ENCODE measurements around the gene FASN.
"Not testable (repeated sequence)": the region's sequence is repeated elsewhere in the genome, so short reads cannot be mapped to it uniquely, and the experiment has no call there.

The FASN gene

GRCh38 chr17:82098169-82098938 is at the start of gene FASN:
Gene FASN (minus strand): TSS chr17:82098236. CDS start chr17:82096445, 1,791 bp downstream.
- DNase-seq: peak; percentile 91

DNA sequence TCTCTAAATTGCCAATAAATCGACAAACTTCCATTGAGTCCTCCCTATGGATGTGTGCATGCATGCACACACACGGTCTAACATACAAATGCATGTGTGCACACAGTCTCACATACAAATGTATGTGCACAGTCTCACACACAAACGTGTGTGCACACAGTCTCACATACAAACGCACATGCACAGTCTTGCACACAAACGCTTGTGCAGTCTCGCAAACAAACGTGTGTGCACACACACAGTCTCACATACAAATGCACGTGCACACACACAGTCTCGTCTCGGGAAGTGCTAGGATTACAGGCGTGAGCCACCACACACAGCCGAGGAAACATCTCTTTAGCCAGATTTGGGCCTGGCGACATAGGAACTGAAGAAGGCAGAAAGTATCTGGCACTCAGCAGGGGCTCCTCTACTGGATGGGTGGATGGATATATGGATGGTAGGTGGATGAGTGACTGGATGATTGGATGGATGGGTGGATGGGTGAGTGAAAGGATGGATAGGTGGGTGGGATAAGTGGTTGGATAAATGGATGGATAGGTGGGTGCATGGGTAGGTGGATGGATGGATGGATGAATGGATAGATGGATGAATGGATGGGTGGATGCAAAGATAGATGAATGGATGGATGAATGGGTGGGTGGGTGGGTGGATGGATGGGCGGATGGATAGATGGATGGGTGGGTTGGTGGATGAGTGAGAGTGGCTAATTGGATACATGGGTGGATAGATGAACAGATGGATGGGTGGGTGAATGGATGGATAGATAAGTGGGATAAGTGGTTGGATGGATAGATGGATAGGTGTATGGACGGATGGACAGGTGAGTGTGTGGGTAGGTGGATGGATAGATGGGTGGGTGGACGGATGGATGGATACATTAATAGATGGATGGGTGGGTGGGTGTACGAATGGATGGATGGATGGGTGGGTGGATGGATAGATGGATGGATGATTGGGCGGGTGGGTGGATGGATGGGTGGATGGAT is 48.9 kb upstream of the FASN start:
- DNase-seq: no peak

DNA sequence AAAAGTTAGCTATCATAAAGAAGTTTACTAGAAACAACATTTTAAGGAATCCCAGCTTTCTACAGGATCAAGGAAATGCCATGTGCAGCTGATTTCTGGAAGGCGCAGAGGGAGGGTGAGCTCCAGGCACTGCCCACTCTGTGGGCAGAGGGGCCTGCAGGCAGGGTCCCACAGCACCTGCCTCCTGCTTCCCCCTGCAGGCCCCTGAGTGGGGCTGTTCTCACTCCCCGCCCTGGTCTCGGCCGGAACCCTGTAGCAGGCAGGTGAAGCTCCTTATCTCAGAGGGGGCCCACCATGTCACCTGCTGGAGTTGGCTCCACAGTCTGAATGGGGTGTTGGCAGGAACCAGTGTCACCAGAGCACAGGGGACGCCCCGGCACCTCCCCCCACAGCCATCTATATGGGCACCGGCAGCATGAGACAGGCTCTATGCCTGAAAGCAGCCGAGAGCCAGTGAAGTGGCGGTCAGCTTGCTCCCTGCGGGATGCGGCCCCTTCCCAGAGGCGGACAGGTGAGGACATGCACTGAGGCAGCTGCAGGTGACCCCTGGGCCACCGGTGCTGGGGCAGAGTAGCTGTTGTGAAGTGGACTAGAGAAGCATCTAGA is 47.6 kb upstream of the FASN start:
- DNase-seq: no peak

DNA sequence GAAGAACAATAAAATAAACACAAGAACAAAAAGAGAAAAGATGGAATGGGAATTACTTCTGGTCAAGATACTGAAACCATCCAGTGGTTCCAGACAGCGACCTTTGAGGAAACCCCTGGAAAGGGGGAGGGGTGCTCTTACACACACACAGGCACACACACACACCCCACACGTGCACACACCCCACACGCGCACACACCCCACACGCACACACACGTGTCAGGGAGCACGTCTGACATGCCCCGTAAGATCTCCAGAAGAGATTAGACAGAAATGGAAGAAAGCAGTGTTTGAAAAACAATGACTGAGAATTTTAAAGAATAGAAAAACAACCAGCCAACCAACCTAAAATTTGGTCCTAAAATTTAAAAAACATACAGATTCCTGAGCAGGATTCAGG is 45.3 kb upstream of the FASN start:
- no peak for DNase-seq

DNA sequence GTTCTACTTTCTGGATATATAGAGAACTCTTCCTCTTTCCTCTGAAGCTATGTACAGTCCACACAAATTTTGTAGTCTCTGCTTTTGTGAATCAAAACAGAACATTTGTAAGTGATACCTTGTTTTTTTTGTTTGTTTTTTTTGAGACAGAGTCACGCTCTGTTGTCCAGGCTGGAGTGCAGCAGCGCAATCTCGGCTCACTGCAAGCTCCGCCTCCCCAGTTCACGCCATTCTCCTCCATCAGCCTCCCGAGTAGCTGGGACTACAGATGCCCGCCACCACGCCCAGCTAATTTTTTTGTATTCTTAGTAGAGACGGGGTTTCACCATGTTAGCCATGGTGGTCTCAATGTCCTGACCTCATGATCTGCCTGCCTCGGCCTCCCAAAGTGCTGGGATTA is 41.9 kb upstream of the FASN start:
- not testable (repeated sequence) for DNase-seq

- no peak for DNase-seq
Measured at GRCh38 chr17:82138511-82138992, 40.5 kb upstream of the FASN start.

GRCh38 chr17:82134101-82134500 is 36.1 kb upstream of the FASN start:
- peak; percentile 39 for DNase-seq

DNA sequence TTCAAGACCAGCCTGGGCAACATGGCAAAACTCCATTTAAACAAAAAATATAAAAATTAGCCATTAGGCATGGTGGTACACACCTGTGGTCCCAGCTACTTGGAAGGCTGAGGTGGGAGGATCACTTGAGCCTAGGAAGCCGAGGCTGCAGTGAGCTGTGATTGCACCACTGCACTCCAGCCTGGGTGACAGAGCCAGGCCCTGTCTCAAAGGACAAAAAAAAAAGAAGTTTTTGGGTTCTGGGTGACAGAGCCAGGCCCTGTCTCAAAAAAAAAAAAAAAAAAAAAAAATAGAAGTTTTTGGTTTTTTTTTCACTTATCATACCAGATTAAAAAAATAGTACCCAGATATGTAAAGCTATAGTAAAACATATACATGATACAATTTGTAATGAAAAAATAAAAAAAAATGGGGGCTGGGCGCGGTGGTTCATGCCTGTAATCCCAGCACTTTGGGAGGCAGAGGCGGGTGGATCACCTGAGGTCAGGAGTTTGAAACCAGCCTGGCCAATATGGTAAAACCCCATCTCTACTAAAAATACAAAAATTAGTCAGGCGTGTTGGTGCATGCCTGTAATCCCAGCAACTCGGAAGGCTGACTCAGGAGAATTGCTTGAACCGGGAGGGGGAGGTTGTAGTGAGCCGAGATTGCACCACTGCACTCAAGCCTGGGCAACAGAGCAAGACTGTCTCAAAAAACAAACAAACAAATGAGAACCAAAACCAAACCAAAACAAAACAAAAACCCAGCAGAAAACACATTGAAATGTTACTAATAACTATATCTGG is 35.3 kb upstream of the FASN start:
- DNase-seq: peak; percentile 18

GRCh38 chr17:82129095-82129494 is 31.1 kb upstream of the FASN start:
- no peak for DNase-seq

GRCh38 chr17:82128287-82128686 is 30.3 kb upstream of the FASN start:
- no peak for DNase-seq

DNA sequence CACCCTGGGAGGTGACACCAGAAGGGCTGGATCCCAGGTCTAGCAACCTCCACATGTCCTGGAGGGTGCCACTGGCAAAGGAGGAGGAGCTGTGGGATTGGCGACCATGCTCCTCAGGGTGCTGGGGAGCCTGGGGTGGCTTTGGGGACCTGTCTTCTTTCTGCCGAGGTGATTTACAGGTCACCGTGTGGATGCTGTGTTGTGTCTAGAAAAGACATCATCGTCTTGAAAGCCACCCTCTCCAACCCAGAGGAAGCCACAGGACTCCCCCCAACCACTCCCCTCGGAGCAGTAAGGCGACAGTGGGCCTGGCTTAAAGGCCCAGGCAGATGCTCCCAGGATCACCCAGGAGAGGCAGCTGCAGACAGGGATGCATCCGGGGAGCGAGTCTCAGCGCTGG is 29.7 kb upstream of the FASN start:
- no peak for DNase-seq

DNA sequence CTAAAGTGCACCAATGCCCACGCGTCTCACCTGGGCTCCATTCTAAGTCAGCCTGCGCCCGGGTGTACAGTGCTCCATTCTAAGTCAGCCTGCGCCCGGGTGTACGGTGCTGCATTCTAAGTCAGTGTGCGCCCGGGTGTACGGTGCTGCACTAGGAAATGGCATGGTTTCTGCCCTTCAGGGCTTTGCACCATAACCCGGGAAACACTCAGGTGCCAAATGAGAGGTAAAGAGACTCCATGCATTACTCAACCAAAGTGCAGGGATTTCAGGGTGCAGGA is 29.2 kb upstream of the FASN start:
- DNase-seq: no peak

DNA sequence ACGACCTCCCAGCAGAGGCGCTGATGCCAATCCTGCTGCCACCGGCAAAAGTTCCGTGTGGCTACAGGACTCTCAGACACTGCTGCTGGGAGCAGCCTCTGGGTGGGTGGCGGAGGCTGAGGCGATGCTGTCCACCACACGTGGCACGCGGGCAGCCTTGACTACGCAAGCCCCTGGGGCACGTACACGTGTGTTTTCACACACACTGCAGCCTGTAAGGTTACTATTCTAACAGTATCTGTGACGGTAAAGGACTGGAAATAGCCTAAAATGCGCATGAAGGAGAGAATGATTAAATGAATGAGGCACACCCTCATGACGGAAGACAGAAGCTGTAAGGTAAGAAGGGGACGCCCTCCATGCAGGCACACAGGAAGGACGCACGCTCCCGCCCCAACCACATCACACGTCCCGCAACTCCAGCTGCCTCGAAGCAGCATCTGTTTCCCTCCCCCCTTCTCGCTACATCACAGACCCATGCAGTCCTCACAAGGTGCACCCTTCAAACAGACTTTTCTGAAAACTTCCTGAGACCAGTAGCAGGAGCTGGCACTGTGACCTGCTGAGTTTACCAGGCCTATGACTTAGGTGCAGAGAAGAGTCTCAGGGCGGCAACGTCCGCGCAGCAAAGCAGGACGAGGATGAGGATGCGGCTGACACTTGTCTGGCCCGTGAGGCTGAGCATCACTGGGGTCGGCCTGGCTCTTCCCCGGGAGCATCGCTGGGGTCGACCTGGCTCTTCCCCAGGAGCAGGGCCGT is 28.7 kb upstream of the FASN start:
- no peak for DNase-seq

DNA sequence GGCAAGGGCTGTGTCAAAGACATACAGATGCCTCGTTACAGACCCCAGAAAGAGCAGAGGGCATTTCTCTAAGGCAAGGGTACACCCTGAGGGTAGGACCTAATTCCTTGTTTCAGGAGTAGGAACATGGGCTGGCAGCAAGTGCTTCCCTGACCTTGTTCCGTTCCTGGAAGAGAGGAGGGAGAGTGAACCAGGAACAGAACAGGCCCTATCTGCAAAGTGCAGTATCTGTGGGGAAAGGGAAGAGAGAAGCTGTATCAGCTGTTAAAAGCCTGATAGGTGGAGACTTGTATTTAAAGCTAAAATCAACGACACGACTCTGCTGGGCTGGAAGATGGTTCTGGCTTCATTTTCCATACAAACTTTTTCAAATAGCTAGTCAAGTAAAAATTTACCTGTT is 26.1 kb upstream of the FASN start:
- DNase-seq: no peak

GRCh38 chr17:82121660-82122629 is 23.9 kb upstream of the FASN start:
- DNase-seq: peak; percentile 40

DNA sequence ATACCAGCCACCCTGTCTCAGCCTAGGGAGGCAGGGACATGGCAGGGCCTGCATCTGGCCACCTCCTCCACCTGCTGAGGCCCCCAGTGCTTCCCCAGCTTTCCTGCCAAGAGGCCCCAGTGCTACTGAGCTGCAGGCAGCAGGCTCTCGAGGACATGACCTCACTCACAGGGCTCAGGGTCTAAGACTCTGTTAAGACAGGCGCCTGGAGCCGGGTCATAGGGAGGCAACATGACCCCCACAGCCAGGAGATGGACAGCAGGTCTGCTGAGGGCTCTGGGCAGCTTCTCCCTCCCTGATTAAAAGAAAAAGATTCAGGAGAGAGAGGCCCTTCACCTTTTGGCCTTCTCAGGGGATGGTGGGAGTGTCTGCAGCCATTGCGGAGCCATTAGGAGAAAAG is 23.2 kb upstream of the FASN start:
- DNase-seq: no peak

- no peak for DNase-seq
Measured at GRCh38 chr17:82120148-82120547, 22.1 kb upstream of the FASN start.

- no peak for DNase-seq
Measured at GRCh38 chr17:82118815-82119380, 20.9 kb upstream of the FASN start.

DNA sequence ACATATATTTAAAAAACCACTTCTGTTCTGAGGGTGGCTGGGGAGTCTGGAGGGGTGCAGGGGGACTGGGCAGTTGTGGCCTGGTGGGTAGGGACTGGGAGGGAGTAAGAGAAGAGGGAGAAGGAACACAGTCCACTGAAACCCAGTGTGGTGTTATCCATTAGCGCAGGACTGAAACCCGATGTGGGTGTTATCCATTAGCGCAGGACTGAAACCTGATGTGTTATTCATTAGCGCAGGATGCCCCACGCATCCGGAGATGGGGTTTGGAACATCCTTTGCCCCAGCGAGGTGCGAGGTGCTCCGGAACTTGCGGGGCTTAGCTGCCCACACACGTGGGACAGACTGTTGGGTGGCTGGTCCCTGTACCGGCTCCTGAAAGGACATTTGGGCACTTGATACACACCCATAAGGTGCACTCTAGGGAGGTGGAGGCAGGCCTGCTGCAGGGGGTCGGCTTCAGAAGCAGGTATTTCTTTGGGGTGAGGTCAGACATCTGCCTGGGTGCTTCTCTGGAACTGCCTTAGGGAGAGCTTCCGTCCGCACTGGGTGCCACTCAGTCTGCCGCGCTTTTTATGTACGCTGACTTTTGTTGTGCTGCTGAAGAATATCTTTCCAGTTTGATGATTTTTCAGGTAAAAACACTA is 20.3 kb upstream of the FASN start:
- DNase-seq: no peak
